Activated CD4-positive, alpha-beta T cell treated with anti-CD3 and anti-CD28 coated beads for 24 hours (primary cell): Measurements from ENCODE around the gene CENPP.

Experiments
- DNase-seq, 2 donors: peaks; one replicate each; pipeline ENCODE4 v3.0.0-alpha.2; 2020; ENCODE audit warnings: low read depth in 2 of 2

Gene CENPP

GRCh38 chr9:92480291-92480771 lies 154.6 kb downstream of the CENPP start:
- no peak for DNase-seq

GRCh38 chr9:92480986-92481633 lies 155.4 kb downstream of the CENPP start:
- no peak for DNase-seq

GRCh38 chr9:92482329-92482728 lies 156.6 kb downstream of the CENPP start, which contains the start of gene ASPN:
Gene ASPN, minus strand, starts transcription at chr9:92482506.
- DNase-seq, result no peak

GRCh38 chr9:92482805-92483204 lies 157.1 kb downstream of the CENPP start:
- no peak for DNase-seq

GRCh38 chr9:92483627-92484545 lies 158.1 kb downstream of the CENPP start:
- DNase-seq, result no peak

- no peak for DNase-seq
These were observed 158.8 kb downstream of the CENPP start for GRCh38 chr9:92484563-92484962.

GRCh38 chr9:92486371-92486770 lies 160.6 kb downstream of the CENPP start:
- no peak for DNase-seq

GRCh38 chr9:92488681-92489550 lies 163.2 kb downstream of the CENPP start:
- no peak for DNase-seq

- no peak for DNase-seq
These were observed 167.1 kb downstream of the CENPP start for GRCh38 chr9:92492781-92493401.

- DNase-seq, result no peak
These were observed 168.1 kb downstream of the CENPP start for GRCh38 chr9:92493749-92494387.

GRCh38 chr9:92494856-92495255 lies 169.1 kb downstream of the CENPP start:
- no peak for DNase-seq

- no peak for DNase-seq
These were observed 170.8 kb downstream of the CENPP start for GRCh38 chr9:92496396-92497176.

GRCh38 chr9:92499701-92500100 lies 173.9 kb downstream of the CENPP start:
- no peak for DNase-seq

GRCh38 chr9:92500725-92501124 lies 175.0 kb downstream of the CENPP start:
- no peak for DNase-seq

- DNase-seq, result no peak
These were observed 176.1 kb downstream of the CENPP start for GRCh38 chr9:92501671-92502393.

GRCh38 chr9:92503156-92503555 lies 177.4 kb downstream of the CENPP start:
- no peak for DNase-seq

- DNase-seq, result no peak
These were observed 179.1 kb downstream of the CENPP start for GRCh38 chr9:92504881-92505280.

- no peak for DNase-seq
These were observed 180.6 kb downstream of the CENPP start for GRCh38 chr9:92506184-92506857.

- DNase-seq, result no peak
These were observed 181.3 kb downstream of the CENPP start for GRCh38 chr9:92507005-92507404.
